ENCODE data around the gene COG5. TPM values are rescaled to one million over a fixed set of nuclear protein-coding genes. Genes with fewer than 3 reads are reported as not detected.

The COG5 gene
- total and polyA plus RNA-seq, 2 experiments from 2014 or later, result 15.8 to 53.5 TPM

GRCh38 chr7:107441581-107442422 is 121.9 kb downstream of the COG5 start:
- Histone ChIP-seq H4K20me1 (ENCODE audit: insufficient read depth, poor library complexity, severe bottlenecking) (no peaks in the 10 kb centered on the region), H3K27me3 (no peaks in the 10 kb centered on the region), H3K36me3 (replicated peaks; ENCODE audit: insufficient read depth, low read depth) (no peaks in the 10 kb centered on the region), H3K9me3 (ENCODE audit: low read depth) (no peaks in the 10 kb centered on the region), H3K79me2 (no peaks in the 10 kb centered on the region), H3K4me2 (no peak overlapping the region), H3K9me2 (replicated peaks; ENCODE audit: insufficient read depth) (no peaks in the 10 kb centered on the region), H2AFZ (no peak overlapping the region), H3K4me3 (no peak overlapping the region), H3K4me1 (ENCODE audit: insufficient read depth) (no peaks in the 10 kb centered on the region), H3K27ac (no peak overlapping the region)
- TF ChIP-seq EZH2 (IDR thresholded peaks at IDR 0.05; ENCODE audit: borderline replicate concordance), result no peak
- no peak for TF ChIP-seq EZH2phosphoT487 (IDR thresholded peaks at IDR 0.05; ENCODE audit: low read depth, severe bottlenecking, unreplicated experiment)
- no peak for TF ChIP-seq CTCF (IDR thresholded peaks at IDR 0.05; ENCODE audit: poor library complexity)
- DNase-seq (ENCODE audit: low spot score), result no peak

GRCh38 chr7:107439025-107439424 is 124.7 kb downstream of the COG5 start:
- no peaks in the 10 kb centered on the region for H3K36me3 ChIP-seq (replicated peaks; ENCODE audit: insufficient read depth, low read depth)
- no peak overlapping the region for H3K4me2 ChIP-seq
- no peaks in the 10 kb centered on the region for H3K4me1 ChIP-seq (ENCODE audit: insufficient read depth)
- H3K27ac ChIP-seq, result no peak overlapping the region
- no peak overlapping the region for H2AFZ ChIP-seq
- H3K4me3 ChIP-seq, result no peak overlapping the region
- H4K20me1 ChIP-seq (ENCODE audit: insufficient read depth, poor library complexity, severe bottlenecking), result no peaks in the 10 kb centered on the region
- no peaks in the 10 kb centered on the region for H3K9me3 ChIP-seq (ENCODE audit: low read depth)
- H3K79me2 ChIP-seq, result no peaks in the 10 kb centered on the region
- 99% methylated on average over 5 of the region's 5 CpGs for WGBS (ENCODE audit: low lambda C conversion rate, missing lambda C conversion rate)
- no peaks in the 10 kb centered on the region for H3K27me3 ChIP-seq
- TF ChIP-seq EZH2phosphoT487 (IDR thresholded peaks at IDR 0.05; ENCODE audit: low read depth, severe bottlenecking, unreplicated experiment) (no peak), CTCF (IDR thresholded peaks at IDR 0.05; ENCODE audit: poor library complexity) (no peak), EZH2 (IDR thresholded peaks at IDR 0.05; ENCODE audit: borderline replicate concordance) (no peak)
- H3K9me2 ChIP-seq (replicated peaks; ENCODE audit: insufficient read depth), result no peaks in the 10 kb centered on the region
- DNase-seq (ENCODE audit: low spot score), result no peak

GRCh38 chr7:107435749-107436148 is 128.0 kb downstream of the COG5 start:
- WGBS (ENCODE audit: low lambda C conversion rate, missing lambda C conversion rate), result 100% methylated on average over 1 of the region's 1 CpG
- Histone ChIP-seq H2AFZ (no peak overlapping the region), H3K9me3 (ENCODE audit: low read depth) (no peaks in the 10 kb centered on the region), H3K36me3 (replicated peaks; ENCODE audit: insufficient read depth, low read depth) (no peaks in the 10 kb centered on the region), H3K9me2 (replicated peaks; ENCODE audit: insufficient read depth) (no peaks in the 10 kb centered on the region), H3K4me1 (ENCODE audit: insufficient read depth) (no peaks in the 10 kb centered on the region), H3K27ac (no peak overlapping the region), H3K4me3 (no peak overlapping the region), H3K4me2 (no peak overlapping the region), H3K27me3 (no peaks in the 10 kb centered on the region), H4K20me1 (ENCODE audit: insufficient read depth, poor library complexity, severe bottlenecking) (no peaks in the 10 kb centered on the region), H3K79me2 (peaks cover 3% of the 10 kb centered on the region)
- TF ChIP-seq EZH2 (IDR thresholded peaks at IDR 0.05; ENCODE audit: borderline replicate concordance), result no peak
- no peak for TF ChIP-seq EZH2phosphoT487 (IDR thresholded peaks at IDR 0.05; ENCODE audit: low read depth, severe bottlenecking, unreplicated experiment)
- no peak for TF ChIP-seq CTCF (IDR thresholded peaks at IDR 0.05; ENCODE audit: poor library complexity)
- DNase-seq (ENCODE audit: low spot score), result no peak
